Measurements from ENCODE around the gene DAPK2.

DAPK2 gene

GRCh38 chr15:64030123-64030522, 16.2 kb downstream of the DAPK2 start:
- no peak for TF ChIP-seq CTCF (IDR thresholded peaks at IDR 0.05; ENCODE audit: insufficient read depth, missing control alignments)
- FAIRE-seq = no peak
- DNase-seq (ENCODE audit: insufficient read length, low spot score) = no peak

GRCh38 chr15:64029633-64030032, 16.7 kb downstream of the DAPK2 start:
- no peak for DNase-seq (ENCODE audit: insufficient read length, low spot score)
- TF ChIP-seq CTCF (IDR thresholded peaks at IDR 0.05; ENCODE audit: insufficient read depth, missing control alignments) = no peak
- FAIRE-seq = no peak

- DNase-seq (ENCODE audit: insufficient read length, low spot score) = no peak
- TF ChIP-seq CTCF (IDR thresholded peaks at IDR 0.05; ENCODE audit: insufficient read depth, missing control alignments) = no peak
- no peak for FAIRE-seq
These were observed 17.2 kb downstream of the DAPK2 start for GRCh38 chr15:64029110-64029509.

- FAIRE-seq = no peak
These were observed 19.7 kb downstream of the DAPK2 start for GRCh38 chr15:64026591-64026990.

GRCh38 chr15:64024172-64025050, 21.9 kb downstream of the DAPK2 start:
- FAIRE-seq (no peak), DNase-seq (ENCODE audit: insufficient read length, low spot score) (no peak)
- no peak for TF ChIP-seq CTCF (IDR thresholded peaks at IDR 0.05; ENCODE audit: insufficient read depth, missing control alignments)

More at GRCh38 chr15:64026591-64026990, 19.7 kb downstream of the DAPK2 start:
- no peak for TF ChIP-seq CTCF (IDR thresholded peaks at IDR 0.05; ENCODE audit: insufficient read depth, missing control alignments)
- no peak for DNase-seq (ENCODE audit: insufficient read length, low spot score)

GRCh38 chr15:64023220-64023619, 23.1 kb downstream of the DAPK2 start:
- no peak for FAIRE-seq
- TF ChIP-seq CTCF (IDR thresholded peaks at IDR 0.05; ENCODE audit: insufficient read depth, missing control alignments) = no peak
- DNase-seq (ENCODE audit: insufficient read length, low spot score) = no peak

- DNase-seq (ENCODE audit: insufficient read length, low spot score) = no peak
- FAIRE-seq = no peak
- no peak for TF ChIP-seq CTCF (IDR thresholded peaks at IDR 0.05; ENCODE audit: insufficient read depth, missing control alignments)
These were observed 23.7 kb downstream of the DAPK2 start for GRCh38 chr15:64022571-64022970.
